DND-41 (cell line): ENCODE data around the gene SMARCD1.
A peak's percentile ranks its signal among the peaks of the same experiment; 100 is the strongest.

Source experiments
- ATAC-seq: fragments of 200-7000 bp; cut with Tn5 transposase; 3 replicates; pipeline ENCODE4 v1.9.1; 2021; ENCODE audit warnings: low read depth; ENCODE audit not compliant: insufficient read depth
- DNase-seq: peaks from one replicate; pipeline ENCODE4 v3.0.0-alpha.2; 2020
- H2AFZ ChIP-seq: 2 replicates; pipeline ENCODE4 v1.6.0; 2012; ENCODE audit warnings: low read depth, low read length
- H3K27ac ChIP-seq: 2 replicates; pipeline ENCODE4 v1.5.1; 2012; ENCODE audit warnings: low read length, inconsistent platforms
- H3K27me3 ChIP-seq: fragments of 200-600 bp; sonication (generic); 2 replicates; pipeline ENCODE4 v1.6.0; 2012; ENCODE audit warnings: low read length, mild to moderate bottlenecking, inconsistent platforms; ENCODE audit not compliant: insufficient read depth, poor library complexity
- H3K36me3 ChIP-seq: 2 replicates; pipeline ENCODE4 v1.5.1; 2012; ENCODE audit warnings: low read length, inconsistent platforms; ENCODE audit not compliant: insufficient read depth
- H3K4me1 ChIP-seq: 2 replicates; pipeline ENCODE4 v1.5.1; 2012; ENCODE audit warnings: mild to moderate bottlenecking, low read length; ENCODE audit not compliant: insufficient read depth
- H3K4me2 ChIP-seq: 2 replicates; pipeline ENCODE4 v1.6.0; 2012; ENCODE audit warnings: mild to moderate bottlenecking, moderate library complexity, low read length, inconsistent platforms; ENCODE audit not compliant: insufficient read depth
- H3K4me3 ChIP-seq, 2 experiments: fragments of 200-600 bp in 1 of 2; shearing (Covaris generic) in 1 of 2; 2 replicates each; pipeline ENCODE4 v1.5.1; 2012 to 2016; ENCODE audit warnings: inconsistent platforms in 2 of 2, low read length in 2 of 2, mild to moderate bottlenecking in 2 of 2, low read depth in 1 of 2, moderate library complexity in 1 of 2
- H3K79me2 ChIP-seq: 2 replicates; pipeline ENCODE4 v1.6.0; 2012; ENCODE audit warnings: low read length, inconsistent platforms; ENCODE audit not compliant: insufficient read depth
- H3K9ac ChIP-seq: 2 replicates; pipeline ENCODE4 v1.6.0; 2012; ENCODE audit warnings: low read depth, mild to moderate bottlenecking, inconsistent platforms, low read length, moderate library complexity
- H3K9me3 ChIP-seq: 2 replicates; pipeline ENCODE4 v1.5.1; 2012; ENCODE audit warnings: low read length, moderate library complexity, mild to moderate bottlenecking, inconsistent platforms; ENCODE audit not compliant: insufficient read depth, severe bottlenecking
- H4K20me1 ChIP-seq: 2 replicates; pipeline ENCODE4 v1.6.0; 2012; ENCODE audit warnings: low read length; ENCODE audit not compliant: insufficient read depth
- EZH2 ChIP-seq: IDR thresholded peaks from 3 replicates; pipeline ENCODE4 v1.6.1; 2012; ENCODE audit warnings: borderline replicate concordance, low read depth, mild to moderate bottlenecking, moderate library complexity, low read length, inconsistent platforms; ENCODE audit not compliant: severe bottlenecking
- TF ChIP-seq, protein P1 (sequence below): IDR thresholded peaks from 2 replicates; pipeline ENCODE4 v1.5.1; 2012; ENCODE audit warnings: borderline replicate concordance, low read length, moderate library complexity, mild to moderate bottlenecking; ENCODE audit not compliant: poor library complexity, severe bottlenecking; ENCODE audit errors: extremely low read depth

The SMARCD1 gene

DNA sequence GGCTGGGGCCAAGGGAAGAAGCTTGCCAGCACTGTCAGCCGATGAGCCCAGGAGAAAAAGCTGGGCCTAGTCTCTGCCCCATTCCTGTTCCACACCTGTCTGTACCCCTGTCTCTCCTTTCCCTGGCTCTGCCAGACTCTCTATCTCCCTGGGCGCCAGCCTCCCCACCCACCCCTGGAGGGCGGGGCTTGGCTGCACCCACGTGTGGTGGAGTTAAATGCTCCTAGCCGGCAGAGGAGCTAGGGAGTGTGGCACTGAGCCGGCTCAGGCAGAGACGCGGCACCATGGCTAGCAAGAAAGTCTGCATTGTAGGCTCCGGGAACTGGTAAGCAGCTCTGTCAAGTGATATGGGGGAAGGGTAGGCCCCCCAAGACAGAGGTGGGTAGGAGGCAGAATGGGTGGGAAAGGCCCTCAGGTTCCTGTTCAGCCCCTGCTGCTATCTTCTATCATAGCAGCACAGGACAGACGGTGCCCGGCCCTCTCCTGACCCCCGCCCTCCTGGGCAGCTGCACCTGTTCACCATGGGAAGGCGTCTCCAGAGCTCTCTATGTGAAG, 18.7 kb downstream of the SMARCD1 start, which contains the start of gene GPD1:
Gene GPD1 (plus strand): TSS at position 242 of the 555 bp plus-strand sequence. CDS start 43 bp downstream, at position 285.
- no peaks in the 10 kb centered on the region for H3K9me3 ChIP-seq
- H3K4me1 ChIP-seq: peaks cover 10% of the 10 kb centered on the region
- no peak within 1 kb of the TSS for H3K4me3 ChIP-seq
- H3K36me3 ChIP-seq: peaks cover 22% of the 10 kb centered on the region
- H3K27me3 ChIP-seq: no peaks in the 10 kb centered on the region
- DNase-seq: peak; percentile 61
- ATAC-seq: peak; percentile 88
- no peak within 1 kb of the TSS; the same call in 1 of the 2 replicates for H2AFZ ChIP-seq
- peak within 1 kb of the TSS; percentile 43; the same call in 1 of the 2 replicates for H3K4me2 ChIP-seq
- no peak within 1 kb of the TSS for H3K9ac ChIP-seq
- H4K20me1 ChIP-seq: peaks cover 5% of the 10 kb centered on the region; the same call in 1 of the 2 replicates
- no peaks in the 10 kb centered on the region for H3K79me2 ChIP-seq
- H3K27ac ChIP-seq: no peak within 1 kb of the TSS
- no peak for TF ChIP-seq EZH2
- TF ChIP-seq, protein P1, sequence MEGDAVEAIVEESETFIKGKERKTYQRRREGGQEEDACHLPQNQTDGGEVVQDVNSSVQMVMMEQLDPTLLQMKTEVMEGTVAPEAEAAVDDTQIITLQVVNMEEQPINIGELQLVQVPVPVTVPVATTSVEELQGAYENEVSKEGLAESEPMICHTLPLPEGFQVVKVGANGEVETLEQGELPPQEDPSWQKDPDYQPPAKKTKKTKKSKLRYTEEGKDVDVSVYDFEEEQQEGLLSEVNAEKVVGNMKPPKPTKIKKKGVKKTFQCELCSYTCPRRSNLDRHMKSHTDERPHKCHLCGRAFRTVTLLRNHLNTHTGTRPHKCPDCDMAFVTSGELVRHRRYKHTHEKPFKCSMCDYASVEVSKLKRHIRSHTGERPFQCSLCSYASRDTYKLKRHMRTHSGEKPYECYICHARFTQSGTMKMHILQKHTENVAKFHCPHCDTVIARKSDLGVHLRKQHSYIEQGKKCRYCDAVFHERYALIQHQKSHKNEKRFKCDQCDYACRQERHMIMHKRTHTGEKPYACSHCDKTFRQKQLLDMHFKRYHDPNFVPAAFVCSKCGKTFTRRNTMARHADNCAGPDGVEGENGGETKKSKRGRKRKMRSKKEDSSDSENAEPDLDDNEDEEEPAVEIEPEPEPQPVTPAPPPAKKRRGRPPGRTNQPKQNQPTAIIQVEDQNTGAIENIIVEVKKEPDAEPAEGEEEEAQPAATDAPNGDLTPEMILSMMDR: no peak

DNA sequence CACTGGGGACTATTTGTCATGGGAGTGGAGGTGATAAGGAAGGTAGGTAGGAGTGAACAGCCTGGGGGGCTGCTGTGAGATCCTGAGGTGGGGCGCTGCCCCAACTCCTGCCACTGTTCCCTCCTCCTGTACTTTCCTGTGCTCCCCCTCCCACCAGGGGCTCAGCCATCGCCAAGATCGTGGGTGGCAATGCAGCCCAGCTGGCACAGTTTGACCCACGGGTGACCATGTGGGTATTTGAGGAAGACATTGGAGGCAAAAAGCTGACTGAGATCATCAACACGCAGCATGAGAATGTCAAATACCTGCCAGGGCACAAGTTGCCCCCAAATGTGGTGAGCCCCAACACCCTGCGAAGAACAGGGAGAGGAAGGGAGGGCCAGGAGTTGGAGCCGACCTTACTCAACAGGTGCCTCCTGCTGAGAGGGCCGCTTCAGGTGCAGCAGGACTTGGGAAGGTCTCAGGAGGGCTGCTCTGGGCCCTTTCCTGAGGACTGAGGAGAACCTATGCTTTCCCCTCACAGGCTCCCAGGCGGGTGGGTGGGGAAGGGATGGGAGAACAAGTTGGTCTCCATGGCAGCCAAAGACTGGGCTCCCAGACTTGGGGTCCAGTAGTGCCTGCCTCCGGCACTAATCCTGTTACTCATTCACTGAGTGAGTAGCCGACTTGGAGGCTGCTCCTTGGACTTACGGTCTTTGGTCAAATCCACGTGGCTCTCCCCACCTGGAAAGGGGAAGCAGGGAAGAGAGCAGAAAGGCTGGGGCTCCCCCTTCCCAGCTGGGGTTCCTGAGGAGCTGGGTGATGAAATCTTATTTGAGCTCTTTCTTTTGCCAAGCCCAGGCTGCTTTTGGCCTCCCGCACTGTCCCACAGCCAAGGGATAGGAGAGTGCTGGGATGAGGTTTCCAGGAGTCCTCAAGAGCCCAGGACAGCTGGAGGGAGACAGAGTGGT, 19.6 kb downstream of the SMARCD1 start:
- Histone ChIP-seq H4K20me1 (no peaks in the 10 kb centered on the region; the same call in 1 of the 2 replicates), H3K4me2 (no peak overlapping the region), H3K27me3 (no peaks in the 10 kb centered on the region), H3K79me2 (no peaks in the 10 kb centered on the region), H3K4me1 (peaks cover 10% of the 10 kb centered on the region), H3K9ac (no peak overlapping the region), H3K4me3 (no peak overlapping the region), H3K36me3 (peaks cover 14% of the 10 kb centered on the region), H3K9me3 (no peaks in the 10 kb centered on the region), H3K27ac (no peak overlapping the region), H2AFZ (no peak overlapping the region)
- no peak for TF ChIP-seq EZH2
- TF ChIP-seq, protein P1: no peak
- ATAC-seq (no peak), DNase-seq (no peak)

DNA sequence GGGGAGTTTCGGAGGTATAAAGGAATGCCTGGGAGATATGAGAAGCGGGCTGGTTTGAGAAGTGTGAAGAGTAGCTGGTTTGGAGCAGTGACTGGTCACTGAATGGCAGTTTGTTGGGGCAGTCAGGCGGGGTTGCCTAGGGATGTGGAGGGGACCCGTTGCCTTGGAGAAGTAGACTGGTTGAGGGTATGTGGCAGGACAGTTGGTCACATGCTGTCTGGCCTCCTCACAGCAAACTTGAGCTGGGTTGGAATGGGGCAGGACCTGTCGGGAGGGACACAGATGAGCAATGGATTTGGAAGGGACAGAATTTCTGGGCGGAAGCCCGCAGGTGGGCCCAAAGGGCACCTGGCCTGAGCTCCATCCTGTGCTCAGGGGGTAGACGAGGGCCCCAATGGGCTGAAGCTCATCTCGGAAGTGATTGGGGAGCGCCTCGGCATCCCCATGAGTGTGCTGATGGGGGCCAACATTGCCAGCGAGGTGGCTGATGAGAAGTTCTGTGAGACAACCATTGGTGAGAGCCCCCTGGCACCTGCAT, 20.8 kb downstream of the SMARCD1 start:
- no peaks in the 10 kb centered on the region for H3K27me3 ChIP-seq
- H3K4me3 ChIP-seq: no peak overlapping the region
- H4K20me1 ChIP-seq: no peaks in the 10 kb centered on the region; the same call in 1 of the 2 replicates
- peaks cover 20% of the 10 kb centered on the region for H3K4me1 ChIP-seq
- ATAC-seq (no peak), DNase-seq (no peak)
- peaks cover 2% of the 10 kb centered on the region; the same call in 1 of the 2 replicates for H3K36me3 ChIP-seq
- H2AFZ ChIP-seq: no peak overlapping the region
- H3K9ac ChIP-seq: no peak overlapping the region
- no peak for TF ChIP-seq EZH2
- TF ChIP-seq, protein P1: no peak
- no peaks in the 10 kb centered on the region for H3K9me3 ChIP-seq
- H3K79me2 ChIP-seq: no peaks in the 10 kb centered on the region
- no peak overlapping the region for H3K4me2 ChIP-seq
- no peak overlapping the region for H3K27ac ChIP-seq
